DOHH2 (cell line): ENCODE results near the gene MED31.

ENCODE experiments used
- H3F3A ChIP-seq: fragments of 200-600 bp; sonication (generic), shearing (Covaris generic); 2 replicates; pipeline ENCODE4 v1.6.0; 2016; ENCODE audit warnings: antibody characterized with exemption, mild to moderate bottlenecking; ENCODE audit not compliant: control insufficient read depth, insufficient read depth
- H3K27ac ChIP-seq: fragments of 200-600 bp; sonication (generic); 2 replicates; pipeline ENCODE4 v1.5.1; 2014; ENCODE audit warnings: low read depth, mild to moderate bottlenecking, low read length, moderate library complexity
- H3K27me3 ChIP-seq: fragments of 200-600 bp; sonication (generic); 2 replicates; pipeline ENCODE4 v1.6.1; 2014; ENCODE audit warnings: mild to moderate bottlenecking, low read length, mixed read lengths; ENCODE audit not compliant: control insufficient read depth
- H3K36me3 ChIP-seq: fragments of 200-600 bp; sonication (generic); 2 replicates; pipeline ENCODE4 v1.6.1; 2014; ENCODE audit warnings: mild to moderate bottlenecking, low read length, moderate library complexity, mixed read lengths; ENCODE audit not compliant: control insufficient read depth
- H3K4me1 ChIP-seq: fragments of 200-600 bp; sonication (generic); 2 replicates; pipeline ENCODE4 v1.6.1; 2014; ENCODE audit warnings: mild to moderate bottlenecking, low read length, mixed read lengths; ENCODE audit not compliant: control insufficient read depth
- H3K4me2 ChIP-seq: fragments of 200-600 bp; sonication (generic); 2 replicates; pipeline ENCODE4 v1.6.0; 2014; ENCODE audit warnings: mild to moderate bottlenecking, low read length, moderate library complexity
- H3K4me3 ChIP-seq: fragments of 200-600 bp; sonication (generic); 2 replicates; pipeline ENCODE4 v1.5.1; 2014; ENCODE audit warnings: mild to moderate bottlenecking, low read length, mixed read lengths
- H3K79me2 ChIP-seq: fragments of 200-600 bp; sonication (generic); 2 replicates; pipeline ENCODE4 v1.6.1; 2014; ENCODE audit warnings: mild to moderate bottlenecking, low read length, mixed read lengths; ENCODE audit not compliant: control insufficient read depth
- H3K9me2 ChIP-seq: fragments of 200-600 bp; sonication (generic); replicated peaks from 2 replicates; pipeline ENCODE4 v1.6.1; 2014; ENCODE audit warnings: mild to moderate bottlenecking, low read length, mixed read lengths; ENCODE audit not compliant: control insufficient read depth
- H3K9me3 ChIP-seq: fragments of 200-600 bp; sonication (generic); 2 replicates; pipeline ENCODE4 v1.6.1; 2014; ENCODE audit warnings: antibody characterized with exemption, low read length, mixed read lengths; ENCODE audit not compliant: control insufficient read depth, insufficient read depth
- H4K20me1 ChIP-seq: fragments of 200-600 bp; sonication (generic); 2 replicates; pipeline ENCODE4 v1.6.0; 2014; ENCODE audit warnings: low read depth, mild to moderate bottlenecking, antibody characterized with exemption, low read length, moderate library complexity; ENCODE audit not compliant: control insufficient read depth, insufficient read depth
- EZH2phosphoT487 ChIP-seq: fragments of 200-600 bp; sonication (generic); IDR thresholded peaks from 2 replicates; pipeline ENCODE4 v1.6.1; 2017; ENCODE audit warnings: borderline replicate concordance, mild to moderate bottlenecking, antibody characterized with exemption, low read length, moderate library complexity, mixed read lengths
- TF ChIP-seq, protein P1 (sequence below): fragments of 200-600 bp; sonication (generic); IDR thresholded peaks from one replicate; pipeline ENCODE4 v1.5.1; 2014; ENCODE audit warnings: antibody characterized with exemption, mild to moderate bottlenecking, low read depth, low read length; ENCODE audit not compliant: poor library complexity, severe bottlenecking

The MED31 gene

GRCh38 chr17:6599364-6599763 lies 52.0 kb downstream of the MED31 start:
- Histone ChIP-seq H3K27me3 (no peaks in the 10 kb centered on the region), H3F3A (no peaks in the 10 kb centered on the region), H3K9me3 (no peaks in the 10 kb centered on the region), H3K9me2 (no peaks in the 10 kb centered on the region), H3K79me2 (no peaks in the 10 kb centered on the region), H3K4me2 (0 out of 2 replicates have a peak overlapping the region, but pooled peaks have one; percentile 1), H3K27ac (no peak overlapping the region), H3K36me3 (peaks cover 72% of the 10 kb centered on the region), H3K4me3 (no peak overlapping the region), H4K20me1 (no peaks in the 10 kb centered on the region), H3K4me1 (peaks cover 13% of the 10 kb centered on the region)
- no peak for TF ChIP-seq EZH2phosphoT487
- TF ChIP-seq, protein P1, sequence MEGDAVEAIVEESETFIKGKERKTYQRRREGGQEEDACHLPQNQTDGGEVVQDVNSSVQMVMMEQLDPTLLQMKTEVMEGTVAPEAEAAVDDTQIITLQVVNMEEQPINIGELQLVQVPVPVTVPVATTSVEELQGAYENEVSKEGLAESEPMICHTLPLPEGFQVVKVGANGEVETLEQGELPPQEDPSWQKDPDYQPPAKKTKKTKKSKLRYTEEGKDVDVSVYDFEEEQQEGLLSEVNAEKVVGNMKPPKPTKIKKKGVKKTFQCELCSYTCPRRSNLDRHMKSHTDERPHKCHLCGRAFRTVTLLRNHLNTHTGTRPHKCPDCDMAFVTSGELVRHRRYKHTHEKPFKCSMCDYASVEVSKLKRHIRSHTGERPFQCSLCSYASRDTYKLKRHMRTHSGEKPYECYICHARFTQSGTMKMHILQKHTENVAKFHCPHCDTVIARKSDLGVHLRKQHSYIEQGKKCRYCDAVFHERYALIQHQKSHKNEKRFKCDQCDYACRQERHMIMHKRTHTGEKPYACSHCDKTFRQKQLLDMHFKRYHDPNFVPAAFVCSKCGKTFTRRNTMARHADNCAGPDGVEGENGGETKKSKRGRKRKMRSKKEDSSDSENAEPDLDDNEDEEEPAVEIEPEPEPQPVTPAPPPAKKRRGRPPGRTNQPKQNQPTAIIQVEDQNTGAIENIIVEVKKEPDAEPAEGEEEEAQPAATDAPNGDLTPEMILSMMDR = no peak

GRCh38 chr17:6597727-6598126 lies 53.7 kb downstream of the MED31 start:
- H3K36me3 ChIP-seq = peaks cover 78% of the 10 kb centered on the region
- H3K4me3 ChIP-seq = no peak overlapping the region
- TF ChIP-seq, protein P1 = no peak
- no peak for TF ChIP-seq EZH2phosphoT487
- no peaks in the 10 kb centered on the region for H3K27me3 ChIP-seq
- no peaks in the 10 kb centered on the region for H3K79me2 ChIP-seq
- H3K9me3 ChIP-seq = no peaks in the 10 kb centered on the region
- peaks cover 13% of the 10 kb centered on the region for H3K4me1 ChIP-seq
- H4K20me1 ChIP-seq = no peaks in the 10 kb centered on the region
- no peaks in the 10 kb centered on the region for H3K9me2 ChIP-seq
- no peak overlapping the region for H3K4me2 ChIP-seq
- H3K27ac ChIP-seq = no peak overlapping the region
- H3F3A ChIP-seq = no peaks in the 10 kb centered on the region

DNA sequence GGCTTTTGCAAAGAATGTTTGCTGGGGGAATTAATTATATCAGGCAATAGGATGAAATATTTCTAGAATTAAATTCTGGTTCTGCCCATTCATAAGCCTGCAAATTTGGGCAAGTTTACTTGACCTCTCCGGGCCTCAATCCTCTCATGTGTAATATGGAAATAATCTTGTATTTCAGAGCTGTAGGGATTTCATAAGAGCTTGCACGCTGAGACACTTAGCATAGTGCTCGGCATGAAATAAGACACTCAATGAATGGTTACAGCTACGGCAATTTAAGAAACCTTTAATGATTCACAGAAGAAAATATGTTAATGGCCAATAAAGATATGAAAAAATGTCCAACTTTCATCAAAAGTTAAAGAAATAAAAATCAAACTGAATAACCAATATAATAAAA lies 54.5 kb downstream of the MED31 start:
- no peaks in the 10 kb centered on the region for H3K9me3 ChIP-seq
- no peaks in the 10 kb centered on the region for H3K9me2 ChIP-seq
- H3F3A ChIP-seq = no peaks in the 10 kb centered on the region
- H3K27ac ChIP-seq = no peak overlapping the region
- H3K79me2 ChIP-seq = no peaks in the 10 kb centered on the region
- H3K4me1 ChIP-seq = peaks cover 13% of the 10 kb centered on the region
- peaks cover 75% of the 10 kb centered on the region for H3K36me3 ChIP-seq
- no peak overlapping the region for H3K4me2 ChIP-seq
- TF ChIP-seq, protein P1 = no peak
- TF ChIP-seq EZH2phosphoT487 = no peak
- no peaks in the 10 kb centered on the region for H4K20me1 ChIP-seq
- no peak overlapping the region for H3K4me3 ChIP-seq
- no peaks in the 10 kb centered on the region for H3K27me3 ChIP-seq

- no peaks in the 10 kb centered on the region for H3K79me2 ChIP-seq
- no peaks in the 10 kb centered on the region for H4K20me1 ChIP-seq
- H3K27me3 ChIP-seq = no peaks in the 10 kb centered on the region
- no peak overlapping the region for H3K4me3 ChIP-seq
- peaks cover 78% of the 10 kb centered on the region for H3K36me3 ChIP-seq
- no peaks in the 10 kb centered on the region for H3F3A ChIP-seq
- no peak for TF ChIP-seq EZH2phosphoT487
- TF ChIP-seq, protein P1 = no peak
- H3K4me2 ChIP-seq = no peak overlapping the region
- H3K9me2 ChIP-seq = no peaks in the 10 kb centered on the region
- no peak overlapping the region for H3K27ac ChIP-seq
- peaks cover 13% of the 10 kb centered on the region for H3K4me1 ChIP-seq
- no peaks in the 10 kb centered on the region for H3K9me3 ChIP-seq
Observed at GRCh38 chr17:6596511-6596910, 54.9 kb downstream of the MED31 start.
